ENCODE results near the gene PRDM10.

- TF ChIP-seq, protein P1, sequence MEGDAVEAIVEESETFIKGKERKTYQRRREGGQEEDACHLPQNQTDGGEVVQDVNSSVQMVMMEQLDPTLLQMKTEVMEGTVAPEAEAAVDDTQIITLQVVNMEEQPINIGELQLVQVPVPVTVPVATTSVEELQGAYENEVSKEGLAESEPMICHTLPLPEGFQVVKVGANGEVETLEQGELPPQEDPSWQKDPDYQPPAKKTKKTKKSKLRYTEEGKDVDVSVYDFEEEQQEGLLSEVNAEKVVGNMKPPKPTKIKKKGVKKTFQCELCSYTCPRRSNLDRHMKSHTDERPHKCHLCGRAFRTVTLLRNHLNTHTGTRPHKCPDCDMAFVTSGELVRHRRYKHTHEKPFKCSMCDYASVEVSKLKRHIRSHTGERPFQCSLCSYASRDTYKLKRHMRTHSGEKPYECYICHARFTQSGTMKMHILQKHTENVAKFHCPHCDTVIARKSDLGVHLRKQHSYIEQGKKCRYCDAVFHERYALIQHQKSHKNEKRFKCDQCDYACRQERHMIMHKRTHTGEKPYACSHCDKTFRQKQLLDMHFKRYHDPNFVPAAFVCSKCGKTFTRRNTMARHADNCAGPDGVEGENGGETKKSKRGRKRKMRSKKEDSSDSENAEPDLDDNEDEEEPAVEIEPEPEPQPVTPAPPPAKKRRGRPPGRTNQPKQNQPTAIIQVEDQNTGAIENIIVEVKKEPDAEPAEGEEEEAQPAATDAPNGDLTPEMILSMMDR (conservative IDR thresholded peaks at IDR 0.05 in 1 of 2, IDR thresholded peaks at IDR 0.05 in 1 of 2; ENCODE audit: low read depth in 1 of 2, low read length in 2 of 2) = no peak
- no peak for TF ChIP-seq EZH2 (IDR thresholded peaks at IDR 0.05; ENCODE audit: low read length, missing control alignments)
Observed at GRCh38 chr11:129945373-129945772, 57.3 kb downstream of the PRDM10 start.

All from fibroblast of lung (primary cell).